ENCODE data around the gene TTC13. TPM values are rescaled to one million over a fixed set of nuclear protein-coding genes. Genes with fewer than 3 reads are reported as not detected.

The TTC13 gene
- total and polyA plus RNA-seq, 12 donors = 6.6 to 20.7 (median 10.7) TPM

GRCh38 chr1:230977761-230978490, 735 bp downstream of the TTC13 start:
- intact Hi-C loops (cut with DNase I) = no loop called here
- 1 to 11% (median 4%) methylated on average over 9 to 52 of the region's 52 CpGs for whole genome bisulfite sequencing, 4 donors
- peak; percentile 21 to 64 (median 33) for DNase-seq
- H3K36me3 ChIP-seq (replicated peaks in 1 of 2) = peaks cover 0 to 4% of the 10 kb centered on the region in 2 donors
- peak overlapping the region in 3 of 4 donors; percentile 31 to 98 (median 89) for H3K4me3 ChIP-seq
- H3K27ac ChIP-seq = peak overlapping the region in 4 of 5 donors; percentile 45 to 85 (median 58)
- TF ChIP-seq POLR2A (IDR thresholded peaks at IDR 0.05) (no peak), CTCF (IDR thresholded peaks at IDR 0.05) (no peak)
- H3K27me3 ChIP-seq = no peaks in the 10 kb centered on the region
- H3K9me3 ChIP-seq (replicated peaks in 1 of 3) = no peaks in the 10 kb centered on the region
- peaks cover 8 to 29% of the 10 kb centered on the region in 2 donors for H3K4me1 ChIP-seq (replicated peaks in 1 of 2)

- Histone ChIP-seq H3K27me3 (no peaks in the 10 kb centered on the region), H3K36me3 (replicated peaks in 1 of 2) (peaks cover 0 to 4% of the 10 kb centered on the region in 2 donors), H3K4me1 (replicated peaks in 1 of 2) (peaks cover 8 to 29% of the 10 kb centered on the region in 2 donors), H3K4me3 (peak overlapping the region in 1 of 4 donors; percentile 98), H3K9me3 (replicated peaks in 1 of 3) (no peaks in the 10 kb centered on the region), H3K27ac (peak overlapping the region in 2 of 5 donors; percentile 65 to 85)
- intact Hi-C loops (cut with DNase I) = no loop called here
- 55 to 69% (median 67%) methylated on average over 14 of the region's 14 CpGs for WGBS, 4 donors
- TF ChIP-seq CTCF (IDR thresholded peaks at IDR 0.05) (no peak), POLR2A (IDR thresholded peaks at IDR 0.05) (no peak)
- DNase-seq = no peak
These were observed 1.6 kb downstream of the TTC13 start for GRCh38 chr1:230976825-230977747.

- intact Hi-C loops (cut with DNase I) = no loop called here
- DNase-seq = no peak
- Histone ChIP-seq H3K27me3 (no peaks in the 10 kb centered on the region), H3K4me1 (replicated peaks in 1 of 2) (peaks cover 8 to 29% of the 10 kb centered on the region in 2 donors), H3K9me3 (replicated peaks in 1 of 3) (no peaks in the 10 kb centered on the region), H3K36me3 (replicated peaks in 1 of 2) (peaks cover 0 to 2% of the 10 kb centered on the region in 2 donors), H3K27ac (no peak overlapping the region), H3K4me3 (no peak overlapping the region)
- 93 to 97% (median 96%) methylated on average over 4 of the region's 4 CpGs for WGBS, 4 donors
- no peak for TF ChIP-seq POLR2A (IDR thresholded peaks at IDR 0.05)
- no peak for TF ChIP-seq CTCF (IDR thresholded peaks at IDR 0.05)
These were observed 2.3 kb downstream of the TTC13 start for GRCh38 chr1:230976360-230976759.

- Histone ChIP-seq H3K36me3 (replicated peaks in 1 of 2) (no peaks in the 10 kb centered on the region), H3K4me3 (no peak overlapping the region), H3K27me3 (no peaks in the 10 kb centered on the region), H3K9me3 (replicated peaks in 1 of 3) (no peaks in the 10 kb centered on the region), H3K27ac (no peak overlapping the region), H3K4me1 (replicated peaks in 1 of 2) (peaks cover 8 to 27% of the 10 kb centered on the region in 2 donors)
- DNase-seq = no peak
- TF ChIP-seq POLR2A (IDR thresholded peaks at IDR 0.05) = no peak
- no peak for TF ChIP-seq CTCF (IDR thresholded peaks at IDR 0.05)
- intact Hi-C loops (cut with DNase I) = no loop called here
- WGBS, 4 donors = 62 to 90% (median 85%) methylated on average over 3 of the region's 3 CpGs
These were observed 3.0 kb downstream of the TTC13 start for GRCh38 chr1:230975636-230976035.

Measured in adrenal gland (tissue), 12 donors.